NOMO-1 treated with DMSO at 0.1 percent for 48 hours (cell line): ENCODE measurements around the gene ATP6V1G1.
A peak's percentile ranks its signal among the peaks of the same experiment; 100 is the strongest.
"Not testable (repeated sequence)": the region's sequence is repeated elsewhere in the genome, so short reads cannot be mapped to it uniquely, and the experiment has no call there.

Experiments
- DNase-seq: peaks from one replicate; lab custom pipeline; 2025; ENCODE audit not compliant: unreplicated experiment; lab: John Stamatoyannopoulos, UW

ATP6V1G1 gene

DNA sequence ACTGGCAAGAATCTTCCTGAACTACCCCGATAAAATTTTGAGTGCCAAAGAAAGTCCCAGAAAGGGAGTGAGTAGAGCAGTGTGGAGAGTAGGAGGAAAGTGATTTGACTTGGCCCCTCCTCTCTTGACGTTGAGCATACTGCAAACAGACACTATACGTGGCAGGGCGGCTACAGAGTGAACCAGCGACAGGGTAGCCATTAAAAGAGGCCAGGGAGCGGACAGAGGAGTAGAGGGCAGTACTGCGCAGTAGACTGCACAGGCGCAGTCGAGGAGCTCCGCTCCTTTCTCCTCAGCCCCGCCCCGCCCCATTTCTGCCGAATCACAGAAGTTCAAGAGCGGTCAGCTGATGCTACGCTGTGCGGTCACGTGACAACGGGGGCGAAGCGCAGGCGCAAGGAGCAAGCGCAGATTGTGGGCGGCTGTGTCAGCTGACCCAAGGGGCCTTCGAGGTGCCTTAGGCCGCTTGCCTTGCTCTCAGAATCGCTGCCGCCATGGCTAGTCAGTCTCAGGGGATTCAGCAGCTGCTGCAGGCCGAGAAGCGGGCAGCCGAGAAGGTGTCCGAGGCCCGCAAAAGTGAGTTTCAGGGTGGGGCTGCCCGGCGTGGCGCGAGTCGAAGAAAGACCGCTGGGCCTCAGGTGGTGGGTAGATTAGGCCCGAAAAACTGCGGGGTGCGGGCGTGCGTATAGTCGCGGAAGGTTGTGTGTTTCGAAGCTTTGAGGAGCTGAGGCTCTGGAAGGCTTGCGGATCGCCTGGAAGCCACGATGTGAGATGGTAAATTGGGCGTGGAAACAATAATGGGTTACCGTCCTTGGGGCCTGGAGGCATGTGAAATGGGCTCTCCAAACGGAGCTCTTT lies at the start of gene ATP6V1G1:
Gene ATP6V1G1 (plus strand): TSS at position 425 of the 858 bp plus-strand sequence. CDS start 70 bp downstream, at position 495.
- DNase-seq = peak; percentile 98

- DNase-seq = peak; percentile 70
Measured at GRCh38 chr9:114538241-114538640, 49.3 kb upstream of the ATP6V1G1 start.

DNA sequence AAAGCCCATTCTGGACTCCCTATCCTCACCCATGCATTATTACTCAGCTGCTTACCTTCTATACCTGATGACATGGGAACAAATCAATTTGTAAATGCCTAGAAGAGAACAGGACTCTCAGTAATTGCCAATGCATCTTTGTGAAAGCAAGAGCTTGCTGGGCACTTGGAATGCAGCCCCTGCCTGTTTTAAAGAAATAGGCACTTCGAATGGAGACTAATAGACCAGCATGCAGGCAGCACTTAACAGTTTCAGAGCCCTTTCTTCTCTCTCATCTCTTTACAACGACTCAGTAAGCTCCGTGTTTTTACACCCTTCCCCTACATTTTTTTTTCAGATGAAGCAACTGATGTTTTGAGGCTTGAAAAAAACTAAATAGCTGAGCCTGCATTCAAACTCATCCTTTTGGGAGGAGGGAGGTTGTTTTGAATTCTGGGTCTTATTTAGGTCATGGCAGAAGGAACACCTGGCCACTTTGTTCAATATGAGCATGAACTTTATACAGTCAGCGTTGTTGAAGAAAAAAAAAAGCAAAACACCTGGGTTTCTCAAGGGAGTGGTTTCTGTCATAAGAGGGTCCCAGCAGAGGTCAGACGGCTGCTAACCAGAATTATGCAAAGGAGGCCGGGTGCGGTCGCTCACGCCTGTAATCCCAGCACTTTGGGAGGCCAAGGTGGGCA lies 47.7 kb upstream of the ATP6V1G1 start:
- no peak for DNase-seq

GRCh38 chr9:114545055-114545454 lies 42.5 kb upstream of the ATP6V1G1 start:
- DNase-seq = no peak

DNA sequence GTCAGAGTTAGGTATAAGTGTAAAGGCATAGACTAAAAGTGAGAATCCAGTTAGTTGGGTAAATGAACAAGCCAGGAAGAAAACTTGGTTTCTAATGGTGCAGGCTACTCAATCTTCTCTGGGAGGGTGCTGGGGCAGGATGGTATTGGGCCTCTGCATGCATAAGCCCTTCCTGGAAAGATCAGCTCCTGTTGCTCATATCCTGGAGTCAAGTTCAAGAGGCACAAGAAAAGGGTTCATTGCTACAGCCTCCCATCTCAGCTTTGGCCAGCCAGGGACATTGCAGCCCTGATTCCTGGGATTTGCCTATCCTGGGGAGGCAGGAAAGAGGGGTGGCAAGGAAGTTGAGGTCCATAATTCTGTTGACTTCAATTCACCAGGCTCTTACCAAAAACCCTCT lies 40.7 kb upstream of the ATP6V1G1 start:
- no peak for DNase-seq

- peak; percentile 35 for DNase-seq
Measured at GRCh38 chr9:114549697-114550330, 37.8 kb upstream of the ATP6V1G1 start.

- DNase-seq = peak; percentile 2
Measured at GRCh38 chr9:114551750-114552685, 35.6 kb upstream of the ATP6V1G1 start.

DNA sequence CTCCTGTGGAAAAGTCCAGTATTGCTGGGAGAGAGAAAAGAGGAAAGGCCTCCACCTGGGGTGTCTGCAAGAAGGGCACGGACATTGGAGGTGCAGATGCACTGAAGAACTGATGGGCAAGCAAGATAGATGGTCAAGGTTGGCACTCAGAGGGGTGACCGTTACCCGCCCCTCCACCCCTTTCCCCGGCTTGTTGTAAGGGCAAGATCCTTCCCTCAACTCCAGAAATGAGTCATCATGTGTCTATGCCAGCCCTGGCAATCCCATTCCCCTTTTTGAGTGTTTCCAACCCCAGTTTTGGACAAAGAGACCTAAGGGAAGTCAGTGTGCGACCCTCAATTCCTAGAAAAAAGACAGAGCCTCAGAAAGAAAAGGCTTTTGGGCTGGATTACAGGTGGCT lies 34.9 kb upstream of the ATP6V1G1 start:
- DNase-seq = no peak

- no peak for DNase-seq
Measured at GRCh38 chr9:114553202-114553601, 34.4 kb upstream of the ATP6V1G1 start.

- no peak for DNase-seq
Measured at GRCh38 chr9:114555696-114556095, 31.9 kb upstream of the ATP6V1G1 start.

DNA sequence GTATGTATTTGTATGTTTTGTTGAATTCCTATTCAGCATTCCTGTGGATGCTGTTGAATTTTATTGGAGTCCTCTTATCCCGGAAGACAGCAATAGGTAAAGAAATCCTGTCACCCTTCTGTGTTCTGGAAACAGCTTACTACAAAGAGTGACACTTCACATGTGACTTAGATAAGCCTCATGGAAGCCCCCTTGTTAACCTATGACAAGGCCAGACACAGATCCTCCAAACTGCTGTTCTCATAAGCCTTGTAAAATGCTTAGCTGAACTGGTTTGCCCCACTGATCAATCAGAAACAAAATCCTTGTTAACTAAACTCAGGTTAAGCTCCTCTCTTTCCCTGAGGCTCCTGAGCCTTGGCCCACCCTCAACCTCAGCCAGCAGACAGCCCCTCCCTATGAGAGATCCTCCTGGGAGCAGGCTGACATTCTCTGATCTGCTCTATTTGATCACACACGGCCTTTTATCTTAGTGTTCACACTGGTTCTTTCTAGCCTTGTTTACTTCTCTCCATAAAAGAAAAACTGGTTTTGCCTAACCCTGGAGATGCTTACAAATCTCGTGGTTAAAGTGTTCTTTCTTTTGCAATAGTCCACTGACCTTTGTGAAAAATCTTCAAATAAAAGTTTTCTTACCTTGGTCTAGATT lies 29.4 kb upstream of the ATP6V1G1 start:
- no peak for DNase-seq

GRCh38 chr9:114559830-114560513 lies 27.6 kb upstream of the ATP6V1G1 start:
- DNase-seq = peak; percentile 54

DNA sequence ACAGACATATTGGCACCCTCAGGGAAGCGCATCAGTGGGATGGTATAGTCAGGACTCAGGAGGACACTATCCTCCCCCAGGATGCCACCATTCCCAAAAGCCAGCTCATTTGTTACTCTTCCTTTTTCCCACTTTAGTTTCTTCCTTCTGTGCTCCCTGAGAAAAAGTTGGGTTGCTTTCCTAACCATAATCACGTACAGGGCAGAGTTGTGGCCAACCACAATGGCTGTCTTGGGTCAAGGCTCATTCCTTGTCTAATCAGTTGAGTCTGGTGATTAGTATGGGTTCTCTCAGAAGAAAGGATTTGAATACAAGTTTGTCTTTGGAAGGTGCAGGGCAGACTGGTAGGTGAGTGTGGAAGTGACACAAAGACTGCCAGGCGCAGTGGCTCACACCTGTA lies 26.6 kb upstream of the ATP6V1G1 start:
- DNase-seq = no peak

- no peak for DNase-seq
Measured at GRCh38 chr9:114561771-114562170, 25.8 kb upstream of the ATP6V1G1 start.

GRCh38 chr9:114565204-114565603 lies 22.4 kb upstream of the ATP6V1G1 start:
- DNase-seq = no peak

DNA sequence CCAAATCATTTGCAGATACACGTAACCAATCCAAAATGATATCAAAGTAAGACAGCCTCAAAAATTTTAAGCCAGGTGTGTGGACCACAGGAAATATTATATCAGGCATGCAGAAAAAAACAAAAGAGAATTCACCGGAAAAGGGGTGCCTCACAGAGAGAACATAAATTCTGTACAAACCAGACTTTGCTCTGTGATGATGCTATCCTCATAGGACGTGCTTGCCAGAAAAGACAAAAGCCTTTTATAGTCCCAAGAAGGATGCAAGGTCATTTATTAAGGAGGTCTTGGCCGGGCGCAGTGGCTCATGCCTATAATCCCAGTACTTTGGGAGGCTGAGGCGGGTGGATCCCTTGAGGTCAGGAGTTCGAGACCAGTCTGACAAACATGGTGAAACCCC lies 16.8 kb upstream of the ATP6V1G1 start:
- DNase-seq = no peak

- no peak for DNase-seq
Measured at GRCh38 chr9:114571391-114571790, 16.2 kb upstream of the ATP6V1G1 start.

- no peak for DNase-seq
Measured at GRCh38 chr9:114572199-114572598, 15.4 kb upstream of the ATP6V1G1 start.

DNA sequence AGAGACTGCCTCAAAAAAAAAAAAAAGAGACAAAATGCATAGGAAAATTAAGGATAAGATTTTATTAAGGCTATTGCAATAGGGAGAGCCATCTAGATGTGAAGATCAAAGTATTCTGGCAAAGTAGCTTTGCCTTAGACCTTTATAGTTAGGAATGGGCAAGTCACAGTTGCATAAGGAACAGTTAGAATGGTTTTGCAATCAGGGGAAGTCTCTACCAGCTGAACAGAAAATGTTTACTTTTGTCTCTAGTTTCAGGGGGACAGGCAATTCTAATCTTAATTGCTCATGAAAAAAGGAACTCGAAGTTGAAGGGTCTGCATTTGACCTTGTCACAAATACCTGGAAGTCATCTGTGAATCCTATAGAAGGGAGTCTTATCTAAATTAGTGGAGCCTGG lies 13.1 kb upstream of the ATP6V1G1 start:
- DNase-seq = peak; percentile 78

GRCh38 chr9:114576779-114577178 lies 10.8 kb upstream of the ATP6V1G1 start:
- DNase-seq = not testable (repeated sequence)
